ENCODE results near the gene MARCHF10.
"Not testable (repeated sequence)": the region's sequence is repeated elsewhere in the genome, so short reads cannot be mapped to it uniquely, and the experiment has no call there.

The MARCHF10 gene

DNA sequence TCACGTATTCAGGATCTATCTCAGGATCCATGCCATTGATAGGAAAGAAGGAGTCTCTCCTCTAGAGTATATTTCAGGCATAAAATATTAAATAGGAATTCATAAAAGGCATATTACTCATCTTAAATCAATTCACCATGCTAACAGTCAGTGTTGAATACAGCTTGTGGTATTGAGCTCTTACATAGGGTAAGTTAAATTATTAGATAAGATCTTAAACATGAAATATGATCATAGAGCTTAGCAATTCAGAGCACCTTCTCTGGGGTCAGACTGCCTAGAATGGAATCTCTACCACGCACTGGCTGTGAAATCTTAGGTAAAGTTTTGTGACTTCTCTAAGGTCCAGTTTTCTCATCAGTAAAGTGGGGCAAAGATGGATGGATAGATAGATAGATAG lies 20.7 kb downstream of the MARCHF10 start:
- Histone ChIP-seq H3K4me1 (ENCODE audit: control insufficient read depth, insufficient read depth, low read length) (no peaks in the 10 kb centered on the region), H3K9me3 (ENCODE audit: control insufficient read depth, insufficient read depth, low read length) (no peaks in the 10 kb centered on the region), H3K27me3 (ENCODE audit: control insufficient read depth, insufficient read depth, low read length) (no peaks in the 10 kb centered on the region), H3K36me3 (ENCODE audit: control insufficient read depth, insufficient read depth, low read length) (no peaks in the 10 kb centered on the region), H3K4me3 (ENCODE audit: low read length) (no peak overlapping the region), H3K27ac (ENCODE audit: low read length) (no peak overlapping the region)
- DNase-seq (ENCODE audit: low read depth, low spot score) = no peak
- no CpG with 5 or more reads among the region's 2 CpGs for WGBS (ENCODE audit: insufficient coverage, insufficient read length)

DNA sequence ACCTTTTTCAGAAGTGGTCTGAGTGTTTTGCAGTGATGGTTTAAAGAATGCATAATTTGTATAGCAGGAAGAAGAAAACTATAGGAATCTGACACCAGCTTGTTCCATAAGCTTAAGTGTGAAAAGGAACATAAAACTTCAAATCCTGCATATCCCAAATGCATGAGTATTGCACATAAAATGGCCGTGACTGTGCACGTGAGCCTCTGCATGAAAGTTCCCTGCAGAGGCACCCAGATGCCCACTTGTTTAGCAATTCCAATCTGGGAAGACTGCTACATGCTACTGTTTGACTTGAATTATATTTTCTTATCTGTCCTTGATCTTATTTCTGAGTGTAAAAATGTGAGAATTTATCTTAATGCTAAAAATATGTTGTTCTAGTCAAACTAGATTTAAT lies 21.5 kb downstream of the MARCHF10 start:
- no peak overlapping the region for H3K4me3 ChIP-seq (ENCODE audit: low read length)
- no peaks in the 10 kb centered on the region for H3K4me1 ChIP-seq (ENCODE audit: control insufficient read depth, insufficient read depth, low read length)
- no peak overlapping the region for H3K27ac ChIP-seq (ENCODE audit: low read length)
- no peak for DNase-seq (ENCODE audit: low read depth, low spot score)
- no peaks in the 10 kb centered on the region for H3K9me3 ChIP-seq (ENCODE audit: control insufficient read depth, insufficient read depth, low read length)
- H3K36me3 ChIP-seq (ENCODE audit: control insufficient read depth, insufficient read depth, low read length) = no peaks in the 10 kb centered on the region
- no peaks in the 10 kb centered on the region for H3K27me3 ChIP-seq (ENCODE audit: control insufficient read depth, insufficient read depth, low read length)
- WGBS (ENCODE audit: insufficient coverage, insufficient read length) = no CpG with 5 or more reads among the region's 2 CpGs

DNA sequence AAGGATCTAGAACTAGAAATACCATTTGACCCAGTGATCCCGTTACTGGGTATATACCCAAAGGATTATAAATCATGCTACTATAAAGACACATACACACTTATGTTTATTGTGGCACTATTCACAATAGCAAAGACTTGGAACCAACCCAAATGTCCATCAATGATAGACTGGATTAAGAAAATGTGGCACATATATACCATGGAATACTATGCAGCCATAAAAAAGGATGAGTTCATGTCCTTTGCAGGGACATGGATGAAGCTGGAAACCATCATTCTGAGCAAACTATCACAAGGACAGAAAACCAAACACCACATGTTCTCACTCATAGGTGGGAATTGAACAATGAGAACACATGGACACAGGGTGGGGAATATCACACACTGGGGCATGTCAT lies 22.1 kb downstream of the MARCHF10 start:
- H3K4me1 ChIP-seq (ENCODE audit: control insufficient read depth, insufficient read depth, low read length); H3K4me3 ChIP-seq (ENCODE audit: low read length): not testable (repeated sequence)

DNA sequence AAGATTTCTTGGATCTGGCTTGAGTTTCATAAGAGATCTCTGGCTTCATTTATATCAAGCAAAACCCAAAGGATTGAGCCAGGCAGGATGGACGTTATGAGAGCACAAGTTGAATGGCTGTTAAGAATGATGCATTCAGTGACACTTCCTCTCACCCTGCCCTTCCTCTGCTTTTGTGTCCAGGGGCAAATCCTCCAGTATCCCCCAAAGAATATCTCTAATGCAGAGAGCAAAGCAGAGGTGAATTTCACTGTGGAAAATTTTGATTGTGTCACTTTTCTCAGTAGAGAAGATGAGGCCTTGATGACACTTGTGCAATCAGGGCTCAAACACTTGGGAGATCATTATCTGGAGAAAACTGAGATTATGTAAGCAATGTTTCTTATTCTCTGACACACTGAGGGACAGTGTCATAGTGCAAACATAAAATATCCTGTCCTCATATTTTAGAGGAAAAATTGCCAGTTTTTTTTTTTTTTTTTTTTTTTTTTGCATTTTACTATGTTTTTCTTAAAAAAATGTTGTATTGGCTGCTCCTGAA lies 25.3 kb downstream of the MARCHF10 start:
- no CpG with 5 or more reads among the region's 1 CpG for WGBS (ENCODE audit: insufficient coverage, insufficient read length)
- no peak for DNase-seq (ENCODE audit: low read depth, low spot score)
- no peaks in the 10 kb centered on the region for H3K27me3 ChIP-seq (ENCODE audit: control insufficient read depth, insufficient read depth, low read length)
- H3K27ac ChIP-seq (ENCODE audit: low read length) = no peak overlapping the region
- H3K9me3 ChIP-seq (ENCODE audit: control insufficient read depth, insufficient read depth, low read length) = no peaks in the 10 kb centered on the region
- no peak overlapping the region for H3K4me3 ChIP-seq (ENCODE audit: low read length)
- no peaks in the 10 kb centered on the region for H3K36me3 ChIP-seq (ENCODE audit: control insufficient read depth, insufficient read depth, low read length)
- H3K4me1 ChIP-seq (ENCODE audit: control insufficient read depth, insufficient read depth, low read length) = 0 out of 2 replicates have a peak, but pooled peaks cover 1% of the 10 kb centered on the region

More for the DNA sequence above, 22.1 kb downstream of the MARCHF10 start:
- not testable (repeated sequence) for H3K9me3 ChIP-seq (ENCODE audit: control insufficient read depth, insufficient read depth, low read length); H3K27ac ChIP-seq (ENCODE audit: low read length); H3K36me3 ChIP-seq (ENCODE audit: control insufficient read depth, insufficient read depth, low read length); H3K27me3 ChIP-seq (ENCODE audit: control insufficient read depth, insufficient read depth, low read length); DNase-seq (ENCODE audit: low read depth, low spot score)
- WGBS (ENCODE audit: insufficient coverage, insufficient read length) = no CpG with 5 or more reads among the region's 1 CpG

DNA sequence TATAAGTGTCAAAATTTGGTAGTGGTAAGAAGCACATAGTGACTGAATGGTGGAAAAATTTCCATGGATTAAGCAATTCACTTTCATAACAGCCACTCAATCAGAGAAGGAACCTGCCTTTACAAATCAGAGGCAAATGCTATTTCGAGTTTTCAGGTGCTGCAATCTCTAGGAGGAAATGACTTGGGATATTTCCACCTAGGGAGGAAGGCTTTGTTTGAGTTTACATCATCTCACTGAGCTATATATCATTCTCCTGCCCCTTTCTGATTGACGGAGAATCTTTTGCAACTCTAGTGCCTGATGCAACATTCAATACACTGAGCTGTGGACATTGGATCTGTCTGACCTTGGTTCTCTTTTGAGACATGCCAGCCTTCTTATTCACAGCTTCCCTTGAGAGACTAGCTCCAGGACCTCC lies 26.3 kb downstream of the MARCHF10 start:
- no peak overlapping the region for H3K27ac ChIP-seq (ENCODE audit: low read length)

DNA sequence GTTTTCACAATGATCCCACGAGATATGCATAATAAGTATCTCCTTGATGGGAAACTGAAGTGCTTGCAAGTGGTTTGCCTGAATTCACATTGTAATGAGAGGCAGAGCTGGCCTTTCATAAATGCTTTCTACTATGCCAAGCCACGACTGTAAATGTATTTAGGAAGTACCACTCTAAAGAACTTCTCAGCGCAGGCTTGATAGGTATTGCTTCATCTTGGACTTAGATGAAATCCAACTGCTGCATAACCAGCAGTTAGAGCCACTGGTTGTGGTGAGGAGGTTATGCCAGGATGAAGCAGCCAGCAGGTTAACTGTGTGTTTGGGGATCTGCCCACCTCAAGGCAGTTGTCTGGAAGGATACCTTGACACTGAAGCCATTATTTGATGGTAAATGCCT lies 26.8 kb downstream of the MARCHF10 start:
- Histone ChIP-seq H3K36me3 (ENCODE audit: control insufficient read depth, insufficient read depth, low read length) (no peaks in the 10 kb centered on the region), H3K4me3 (ENCODE audit: low read length) (no peak overlapping the region), H3K27ac (ENCODE audit: low read length) (no peak overlapping the region), H3K4me1 (ENCODE audit: control insufficient read depth, insufficient read depth, low read length) (0 out of 2 replicates have a peak, but pooled peaks cover 1% of the 10 kb centered on the region), H3K27me3 (ENCODE audit: control insufficient read depth, insufficient read depth, low read length) (no peaks in the 10 kb centered on the region), H3K9me3 (ENCODE audit: control insufficient read depth, insufficient read depth, low read length) (no peaks in the 10 kb centered on the region)
- WGBS (ENCODE audit: insufficient coverage, insufficient read length) = no CpG with 5 or more reads among the region's 3 CpGs
- no peak for DNase-seq (ENCODE audit: low read depth, low spot score)

More for the DNA sequence above, 26.3 kb downstream of the MARCHF10 start:
- Histone ChIP-seq H3K36me3 (ENCODE audit: control insufficient read depth, insufficient read depth, low read length) (no peaks in the 10 kb centered on the region), H3K27me3 (ENCODE audit: control insufficient read depth, insufficient read depth, low read length) (no peaks in the 10 kb centered on the region), H3K4me3 (ENCODE audit: low read length) (no peak overlapping the region), H3K9me3 (ENCODE audit: control insufficient read depth, insufficient read depth, low read length) (no peaks in the 10 kb centered on the region), H3K4me1 (ENCODE audit: control insufficient read depth, insufficient read depth, low read length) (0 out of 2 replicates have a peak, but pooled peaks cover 1% of the 10 kb centered on the region)
- no peak for DNase-seq (ENCODE audit: low read depth, low spot score)
- WGBS (ENCODE audit: insufficient coverage, insufficient read length) = no CpG with 5 or more reads among the region's 2 CpGs

DNA sequence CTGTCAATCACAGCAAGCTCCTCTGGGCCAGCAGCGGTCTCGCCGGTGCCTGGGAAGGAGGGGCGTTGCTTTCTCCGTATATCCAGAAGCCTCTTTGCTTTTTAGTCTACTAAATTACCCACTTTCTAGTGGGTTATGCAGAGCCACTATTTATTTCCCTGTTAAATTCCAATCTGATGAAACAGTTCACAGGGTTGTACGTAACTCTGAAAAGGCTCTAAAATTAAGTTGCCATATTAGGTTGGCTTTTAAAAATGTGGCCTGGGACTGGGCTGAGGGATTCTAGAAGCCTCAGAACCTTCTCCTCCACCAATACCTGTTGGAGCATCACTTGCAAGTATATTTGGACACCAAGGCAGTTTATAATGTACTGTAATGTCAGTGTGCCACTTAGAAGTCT lies 27.2 kb downstream of the MARCHF10 start:
- Histone ChIP-seq H3K27me3 (ENCODE audit: control insufficient read depth, insufficient read depth, low read length) (no peaks in the 10 kb centered on the region), H3K4me1 (ENCODE audit: control insufficient read depth, insufficient read depth, low read length) (0 out of 2 replicates have a peak, but pooled peaks cover 1% of the 10 kb centered on the region), H3K9me3 (ENCODE audit: control insufficient read depth, insufficient read depth, low read length) (no peaks in the 10 kb centered on the region), H3K36me3 (ENCODE audit: control insufficient read depth, insufficient read depth, low read length) (no peaks in the 10 kb centered on the region), H3K27ac (ENCODE audit: low read length) (no peak overlapping the region), H3K4me3 (ENCODE audit: low read length) (no peak overlapping the region)
- no CpG with 5 or more reads among the region's 6 CpGs for WGBS (ENCODE audit: insufficient coverage, insufficient read length)
- no peak for DNase-seq (ENCODE audit: low read depth, low spot score)

DNA sequence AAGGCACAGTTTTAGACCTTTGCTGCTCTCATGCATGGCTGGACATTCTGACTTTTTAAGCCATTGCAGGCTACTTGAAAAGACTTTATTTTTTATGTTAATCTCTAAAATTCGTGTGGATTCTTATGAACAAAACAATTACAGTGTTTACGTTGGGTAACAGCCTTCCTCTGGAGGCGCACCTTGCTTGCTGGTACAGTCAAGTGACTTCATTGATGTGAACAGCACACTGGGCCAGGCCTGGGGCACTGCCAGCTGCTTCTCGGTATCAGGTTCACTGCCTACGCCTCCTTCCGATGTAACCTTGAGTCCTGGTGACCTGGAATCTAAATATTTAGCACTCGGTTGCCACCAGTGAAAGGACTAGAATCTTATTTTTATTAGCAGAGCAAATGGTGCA lies 27.8 kb downstream of the MARCHF10 start:
- no peaks in the 10 kb centered on the region for H3K27me3 ChIP-seq (ENCODE audit: control insufficient read depth, insufficient read depth, low read length)
- no peak overlapping the region for H3K27ac ChIP-seq (ENCODE audit: low read length)
- H3K4me1 ChIP-seq (ENCODE audit: control insufficient read depth, insufficient read depth, low read length) = 0 out of 2 replicates have a peak, but pooled peaks cover 1% of the 10 kb centered on the region
- H3K4me3 ChIP-seq (ENCODE audit: low read length) = no peak overlapping the region
- WGBS (ENCODE audit: insufficient coverage, insufficient read length) = no CpG with 5 or more reads among the region's 7 CpGs
- no peaks in the 10 kb centered on the region for H3K36me3 ChIP-seq (ENCODE audit: control insufficient read depth, insufficient read depth, low read length)
- DNase-seq (ENCODE audit: low read depth, low spot score) = no peak
- H3K9me3 ChIP-seq (ENCODE audit: control insufficient read depth, insufficient read depth, low read length) = no peaks in the 10 kb centered on the region

DNA sequence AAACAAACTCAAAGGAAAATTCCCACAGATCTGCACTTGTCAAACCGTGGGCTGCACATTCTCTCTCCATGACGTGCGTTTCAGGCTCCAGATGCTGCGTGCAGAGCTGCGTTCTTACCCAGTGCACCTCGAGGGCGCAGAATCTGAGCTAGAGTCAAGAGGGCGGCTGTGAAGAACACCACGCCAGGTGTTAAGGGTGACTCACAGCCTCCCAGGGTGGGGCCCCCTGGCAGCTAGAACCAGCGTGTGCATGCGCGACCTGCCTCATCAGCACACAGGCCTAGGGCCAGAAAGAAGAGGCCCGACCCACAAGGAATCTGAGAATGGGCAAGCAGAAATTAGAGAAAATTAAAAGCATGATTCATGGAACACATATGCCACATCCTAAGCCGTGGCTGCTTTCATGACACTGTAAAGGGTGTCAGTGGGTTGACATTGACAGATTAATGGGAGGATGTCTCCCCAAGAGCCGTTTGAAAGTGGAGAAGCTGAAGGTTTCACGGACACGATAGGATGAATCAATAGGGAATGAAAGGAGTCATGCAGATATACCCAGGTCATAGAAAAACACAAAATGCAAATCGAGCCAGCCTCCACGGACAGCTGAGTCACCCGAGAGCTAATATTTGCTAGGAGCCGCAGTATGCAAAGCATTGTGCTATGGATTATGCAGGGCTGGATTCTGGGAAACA lies 29.0 kb downstream of the MARCHF10 start:
- no peak for DNase-seq (ENCODE audit: low read depth, low spot score)
- no peak overlapping the region for H3K4me3 ChIP-seq (ENCODE audit: low read length)
- H3K27ac ChIP-seq (ENCODE audit: low read length) = no peak overlapping the region
- no peaks in the 10 kb centered on the region for H3K9me3 ChIP-seq (ENCODE audit: control insufficient read depth, insufficient read depth, low read length)
- no peaks in the 10 kb centered on the region for H3K27me3 ChIP-seq (ENCODE audit: control insufficient read depth, insufficient read depth, low read length)
- no CpG with 5 or more reads among the region's 21 CpGs for WGBS (ENCODE audit: insufficient coverage, insufficient read length)
- H3K4me1 ChIP-seq (ENCODE audit: control insufficient read depth, insufficient read depth, low read length) = 0 out of 2 replicates have a peak, but pooled peaks cover 1% of the 10 kb centered on the region
- H3K36me3 ChIP-seq (ENCODE audit: control insufficient read depth, insufficient read depth, low read length) = no peaks in the 10 kb centered on the region

DNA sequence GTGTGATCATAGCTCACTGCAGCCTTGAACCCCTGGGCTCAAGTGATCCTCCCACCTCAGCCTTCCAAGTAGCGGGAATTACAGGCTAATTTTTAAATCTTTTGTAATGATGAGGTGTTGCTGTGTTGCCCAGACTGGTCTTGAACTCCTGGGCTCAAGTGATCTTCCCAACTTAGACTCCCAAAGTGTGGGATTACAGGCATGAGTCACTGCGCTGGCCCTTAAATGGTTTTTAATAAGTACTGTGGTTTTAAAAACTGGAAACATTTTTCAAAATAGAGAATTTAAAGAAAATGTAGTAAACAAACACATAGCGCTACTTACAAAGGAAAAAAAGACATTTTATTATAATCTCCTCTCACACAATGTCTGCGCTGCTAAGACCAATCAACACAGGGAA lies 32.2 kb downstream of the MARCHF10 start:
- Histone ChIP-seq H3K36me3 (ENCODE audit: control insufficient read depth, insufficient read depth, low read length) (no peaks in the 10 kb centered on the region), H3K4me3 (ENCODE audit: low read length) (no peak overlapping the region), H3K4me1 (ENCODE audit: control insufficient read depth, insufficient read depth, low read length) (0 out of 2 replicates have a peak, but pooled peaks cover 1% of the 10 kb centered on the region), H3K27ac (ENCODE audit: low read length) (no peak overlapping the region), H3K9me3 (ENCODE audit: control insufficient read depth, insufficient read depth, low read length) (0 out of 2 replicates have a peak, but pooled peaks cover 1% of the 10 kb centered on the region), H3K27me3 (ENCODE audit: control insufficient read depth, insufficient read depth, low read length) (no peaks in the 10 kb centered on the region)
- DNase-seq (ENCODE audit: low read depth, low spot score) = no peak
- WGBS (ENCODE audit: insufficient coverage, insufficient read length) = no CpG with 5 or more reads among the region's 4 CpGs

DNA sequence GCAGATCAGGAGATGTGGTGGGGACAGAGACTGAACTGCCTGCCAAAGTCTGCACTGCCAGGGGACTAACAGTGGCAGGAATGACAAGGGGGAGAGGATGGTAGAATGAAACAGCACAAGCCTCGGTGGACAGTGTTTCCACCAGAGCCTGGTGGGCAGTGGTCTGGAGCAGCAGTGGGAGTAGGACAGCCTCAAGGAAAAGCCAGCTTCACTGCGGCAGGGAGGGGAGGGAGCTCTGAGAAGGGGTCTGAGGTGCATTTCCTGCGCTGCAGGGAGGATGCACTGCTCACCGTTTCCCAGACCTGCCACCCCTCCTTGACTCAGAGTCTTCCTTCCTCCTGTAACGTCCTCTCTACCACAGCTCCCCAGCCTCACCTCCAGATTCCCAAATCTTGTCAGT lies 33.8 kb downstream of the MARCHF10 start:
- Histone ChIP-seq H3K4me3 (ENCODE audit: low read length) (no peak overlapping the region), H3K36me3 (ENCODE audit: control insufficient read depth, insufficient read depth, low read length) (no peaks in the 10 kb centered on the region), H3K27me3 (ENCODE audit: control insufficient read depth, insufficient read depth, low read length) (no peaks in the 10 kb centered on the region), H3K27ac (ENCODE audit: low read length) (no peak overlapping the region), H3K9me3 (ENCODE audit: control insufficient read depth, insufficient read depth, low read length) (0 out of 2 replicates have a peak, but pooled peaks cover 1% of the 10 kb centered on the region), H3K4me1 (ENCODE audit: control insufficient read depth, insufficient read depth, low read length) (no peaks in the 10 kb centered on the region)
- no CpG with 5 or more reads among the region's 5 CpGs for WGBS (ENCODE audit: insufficient coverage, insufficient read length)
- DNase-seq (ENCODE audit: low read depth, low spot score) = no peak

All from iPS DF 6.9 (cell line).